ENCODE data around the gene LRRC74A.
"Not testable (repeated sequence)": the region's sequence is repeated elsewhere in the genome, so short reads cannot be mapped to it uniquely, and the experiment has no call there.

LRRC74A gene

DNA sequence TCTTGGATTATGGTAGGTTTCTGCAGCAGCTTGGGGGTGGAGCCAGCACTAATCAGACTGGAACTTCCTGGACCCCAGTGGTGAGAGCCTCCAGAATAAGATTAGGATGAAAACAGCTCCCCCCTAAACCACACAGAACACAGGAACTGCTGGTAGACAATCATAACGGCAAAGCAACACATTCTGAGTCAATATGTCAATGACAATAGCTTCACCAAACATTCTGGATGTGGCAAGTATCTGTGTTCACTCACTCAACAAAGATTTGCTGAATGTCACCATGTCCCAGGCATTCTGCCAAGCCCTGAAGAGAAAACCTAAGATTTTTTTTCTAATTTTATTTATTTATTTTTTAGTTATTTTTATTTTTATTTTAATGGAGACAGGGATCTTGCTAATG is 65.2 kb downstream of the LRRC74A start:
- DNase-seq (ENCODE audit: low read depth), result peak; percentile 12

DNA sequence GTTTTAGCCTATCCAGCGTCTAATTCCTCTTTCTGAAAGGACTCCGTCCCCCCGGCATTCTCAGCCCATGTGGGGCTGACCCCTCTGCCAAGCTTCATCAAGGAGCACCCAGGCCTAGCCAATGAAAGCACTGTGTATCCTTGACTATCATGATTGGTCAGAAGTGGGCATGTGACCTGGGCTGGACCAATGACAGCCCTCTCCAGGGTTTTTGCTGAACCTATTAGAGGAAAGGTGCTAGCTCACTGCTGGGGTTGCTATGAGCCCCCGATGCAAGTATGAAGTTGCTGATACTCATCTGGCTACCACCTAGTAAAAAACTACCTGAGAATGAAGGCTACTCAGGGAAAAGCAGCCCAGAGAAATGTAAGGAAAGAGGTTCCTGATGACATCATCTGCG is 68.1 kb downstream of the LRRC74A start:
- no peak for DNase-seq (ENCODE audit: low read depth)

DNA sequence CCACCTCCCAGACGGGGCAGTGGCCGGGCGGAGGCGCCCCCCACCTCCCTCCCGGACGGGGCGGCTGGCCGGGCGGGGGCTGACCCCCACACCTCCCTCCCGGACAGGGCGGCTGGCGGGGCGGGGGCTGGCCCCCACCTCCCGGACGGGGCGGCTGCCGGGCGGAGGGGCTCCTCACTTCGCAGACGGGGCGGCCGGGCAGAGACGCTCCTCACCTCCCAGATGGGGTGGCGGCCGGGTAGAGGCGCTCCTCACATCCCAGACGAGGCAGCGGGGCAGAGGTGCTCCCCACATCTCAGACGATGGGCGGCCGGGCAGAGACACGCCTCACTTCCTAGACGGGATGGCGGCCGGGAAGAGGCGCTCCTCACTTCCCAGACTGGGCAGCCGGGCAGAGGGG is 71.8 kb downstream of the LRRC74A start:
- DNase-seq (ENCODE audit: low read depth), result not testable (repeated sequence)

DNA sequence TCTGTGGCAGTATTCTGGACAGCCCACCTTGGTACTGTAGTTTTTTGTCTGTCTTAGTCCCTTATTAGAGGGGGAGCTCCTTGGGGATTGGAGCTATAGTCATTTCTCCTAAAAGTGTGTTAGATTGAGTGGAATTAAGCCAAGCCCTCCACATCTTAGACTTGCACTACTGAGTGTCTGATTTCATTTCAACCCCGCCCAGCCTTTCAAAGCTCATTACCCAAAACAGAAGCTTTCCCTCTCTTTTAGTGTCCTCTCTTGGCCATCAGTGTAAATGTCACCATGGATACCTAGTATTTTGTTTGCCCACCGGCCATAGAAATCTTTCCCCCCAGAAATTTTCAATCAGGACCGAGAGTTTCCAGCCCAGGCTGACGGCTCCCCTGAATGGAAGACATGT is 74.5 kb downstream of the LRRC74A start:
- no peak for DNase-seq (ENCODE audit: low read depth)

DNA sequence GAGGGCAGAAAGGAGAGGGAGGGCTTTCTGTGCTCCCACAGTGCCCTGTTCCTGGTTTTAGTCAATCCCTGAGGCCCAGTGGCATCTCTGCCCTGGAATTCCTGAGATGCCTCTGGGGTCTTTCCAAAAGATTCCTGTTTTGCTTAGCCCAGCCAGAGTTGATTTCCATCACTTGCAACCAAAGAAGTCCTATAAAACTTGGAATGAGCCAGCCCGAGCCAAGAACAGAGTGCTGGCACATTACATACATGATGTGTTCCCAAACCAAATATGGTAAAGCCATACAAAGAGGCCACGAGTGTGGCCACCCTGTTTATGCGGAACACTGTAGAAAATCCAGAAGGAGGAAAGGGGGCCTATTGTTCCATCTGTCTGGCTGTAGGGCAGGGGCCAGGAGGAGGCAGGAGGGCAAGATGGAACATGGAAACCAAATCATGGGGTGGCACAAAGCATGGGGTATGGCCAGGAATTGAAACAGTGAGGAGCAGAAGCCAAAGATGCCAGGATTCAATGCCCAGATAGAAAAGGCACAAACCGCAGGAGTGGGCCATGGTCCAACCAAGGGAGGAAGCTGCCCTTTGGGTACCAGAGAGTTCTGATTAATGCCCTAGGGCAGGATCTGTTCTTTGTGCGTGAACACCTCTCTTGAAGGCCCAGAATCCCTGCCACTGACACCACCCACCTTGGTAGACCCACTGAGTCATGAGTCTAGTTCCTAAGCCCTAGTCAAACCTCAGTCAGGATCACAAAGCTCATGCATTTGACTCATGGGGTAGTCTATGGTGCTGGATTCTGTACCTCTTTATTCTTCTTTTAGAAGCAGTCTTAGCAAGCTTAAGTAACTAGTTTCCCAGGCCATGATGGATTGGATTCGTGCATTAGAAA is 75.2 kb downstream of the LRRC74A start:
- no peak for DNase-seq (ENCODE audit: low read depth)

DNA sequence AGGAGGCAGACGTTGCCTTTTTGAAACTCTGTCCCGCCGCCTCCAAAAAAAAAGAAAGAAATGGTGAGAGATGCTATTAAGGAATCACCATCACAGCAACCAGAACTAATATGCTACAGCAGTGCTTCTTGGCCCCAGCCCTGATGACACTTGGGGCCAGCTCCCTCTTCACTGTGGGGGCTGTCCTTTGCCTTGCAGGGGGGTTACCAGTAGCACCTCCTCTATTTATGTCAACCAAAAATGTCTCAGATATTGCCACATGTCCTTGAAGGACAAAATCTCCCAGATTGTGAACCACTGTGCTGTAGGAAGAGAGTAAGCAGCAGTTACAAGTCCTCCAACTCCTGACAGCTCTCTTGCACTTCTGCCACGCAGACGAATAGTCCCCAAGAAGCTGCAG is 76.4 kb downstream of the LRRC74A start:
- no peak for DNase-seq (ENCODE audit: low read depth)

DNA sequence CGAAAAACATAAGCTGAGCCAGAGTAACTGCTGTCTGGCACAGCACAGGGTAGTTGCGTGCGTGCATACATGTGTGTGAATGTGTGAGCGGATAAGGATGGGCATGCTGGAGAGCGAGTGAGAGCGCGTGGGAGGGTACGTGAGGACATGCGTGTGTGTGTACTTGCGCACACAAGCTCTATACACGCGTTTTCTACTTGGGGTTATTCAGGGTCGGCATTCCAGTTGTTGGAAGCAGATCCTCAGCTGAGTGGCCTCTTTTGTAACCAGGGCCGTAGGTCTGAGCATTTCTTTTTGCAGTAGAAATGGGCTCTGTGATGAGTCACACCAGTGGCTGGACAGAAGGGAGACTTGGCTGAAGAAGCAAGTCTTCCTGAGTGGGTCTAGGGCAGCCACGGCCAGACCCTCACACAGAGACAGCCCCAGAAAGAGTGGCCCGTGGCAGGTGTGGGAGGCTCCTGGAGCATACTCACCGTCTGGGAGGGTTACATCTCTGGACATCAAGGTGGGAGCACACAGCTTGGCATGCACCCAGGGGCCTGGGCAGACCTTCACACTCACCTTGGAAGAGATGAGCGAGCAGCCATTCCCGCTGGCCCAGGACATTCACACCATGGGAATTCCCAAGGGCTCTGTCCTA is 78.0 kb downstream of the LRRC74A start:
- DNase-seq (ENCODE audit: low read depth), result peak; percentile 89

DNA sequence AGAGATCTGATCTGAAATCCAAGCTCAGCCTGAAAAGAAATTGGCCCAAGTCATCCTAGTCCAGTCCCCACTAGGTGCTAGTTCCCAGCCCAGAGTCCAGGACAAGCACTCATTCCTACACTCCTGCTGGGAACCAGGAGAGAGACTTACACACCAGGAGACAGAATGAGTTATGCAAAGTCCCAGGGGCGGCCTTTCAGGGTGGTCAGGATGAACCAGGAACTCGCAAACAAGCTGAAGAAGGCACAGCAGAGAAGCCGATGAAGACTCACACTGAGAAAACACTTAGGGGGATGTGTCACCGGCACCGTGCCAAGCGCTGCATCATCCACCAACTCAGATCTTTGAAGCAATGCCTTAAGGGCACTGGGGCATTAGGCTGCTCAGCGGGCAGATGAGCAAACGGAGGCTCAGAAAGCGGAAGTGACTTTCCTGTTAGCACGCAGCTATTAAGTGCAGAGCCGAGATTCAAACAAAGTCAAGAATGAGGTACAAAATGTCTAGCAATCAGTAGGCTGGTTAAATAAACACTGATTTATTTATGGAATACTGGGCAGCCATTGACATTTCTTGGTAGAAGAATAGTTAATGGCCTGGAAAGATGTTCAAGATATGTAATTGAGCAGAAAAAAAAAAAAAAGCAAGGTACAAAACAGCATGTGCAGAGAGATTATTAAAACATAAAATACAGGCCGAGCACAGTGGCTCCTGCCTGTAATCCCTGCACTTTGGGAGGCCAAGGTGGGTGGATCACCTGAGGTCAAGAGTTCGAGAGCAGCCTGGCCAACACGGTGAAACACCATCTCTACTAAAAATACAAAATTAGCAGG is 78.7 kb downstream of the LRRC74A start:
- DNase-seq (ENCODE audit: low read depth), result peak; percentile 99

DNA sequence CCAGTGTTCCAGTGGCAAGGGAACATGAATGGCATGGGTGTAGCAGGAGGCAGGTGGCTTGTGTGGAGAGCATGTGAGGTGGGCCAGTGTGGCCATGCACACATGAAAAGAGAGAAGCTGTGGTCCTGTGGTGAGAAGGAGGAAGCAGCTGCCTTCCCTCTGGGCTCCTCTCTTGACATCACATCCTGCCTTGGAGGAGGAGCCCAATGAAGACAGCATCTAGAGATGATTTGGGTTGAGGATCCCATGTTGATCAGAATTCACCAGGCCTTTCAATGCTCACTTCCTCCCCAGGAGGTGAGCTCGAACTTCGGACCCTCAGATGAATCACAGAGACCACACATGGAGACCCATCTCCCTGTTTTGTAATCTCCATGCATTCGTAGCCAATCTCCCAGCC is 82.6 kb downstream of the LRRC74A start:
- DNase-seq (ENCODE audit: low read depth), result no peak

DNA sequence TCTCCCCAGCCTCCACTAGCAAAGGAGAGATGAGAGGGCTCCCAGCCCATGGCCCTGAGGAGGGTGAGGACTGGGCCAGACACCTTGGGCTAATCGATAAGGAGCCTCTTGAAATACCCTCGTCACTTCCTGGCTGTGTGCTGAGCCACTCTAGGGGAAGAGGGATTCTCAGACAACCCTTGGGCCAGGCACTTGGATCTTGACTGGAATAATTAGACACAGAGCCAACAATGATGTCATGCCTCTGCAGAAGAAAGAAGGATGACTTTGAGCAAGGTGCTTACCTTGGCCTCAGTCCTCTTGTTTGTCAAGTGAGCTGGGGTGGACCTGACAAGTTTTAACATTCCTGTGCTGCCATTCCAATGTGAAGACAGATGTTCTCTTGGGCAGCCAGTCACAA is 83.1 kb downstream of the LRRC74A start:
- no peak for DNase-seq (ENCODE audit: low read depth)

DNA sequence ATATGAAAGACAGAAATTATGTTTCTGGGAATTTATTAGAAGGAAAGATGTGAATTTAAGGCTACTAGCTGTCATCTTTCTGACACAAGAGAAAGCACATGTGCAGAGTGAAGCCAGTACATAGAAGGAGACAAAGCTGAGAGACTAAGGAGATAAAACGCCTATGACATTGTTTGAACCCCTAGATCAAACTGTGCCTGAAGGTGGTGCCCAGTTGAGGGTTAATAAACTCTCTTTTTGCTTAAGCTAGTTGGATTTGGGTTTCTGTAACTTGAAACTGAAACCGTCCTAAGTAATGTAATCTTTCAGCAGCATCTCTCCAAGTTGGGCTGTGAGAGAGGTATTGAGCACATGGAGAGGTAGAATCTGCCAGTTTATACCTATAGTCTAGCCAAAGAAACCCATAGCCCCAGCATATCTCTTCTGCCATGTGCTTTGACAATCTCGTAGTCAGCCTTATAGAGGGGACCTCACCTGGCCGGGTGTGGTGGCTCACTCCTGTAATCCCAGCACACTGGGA is 84.2 kb downstream of the LRRC74A start:
- no peak for DNase-seq (ENCODE audit: low read depth)

DNA sequence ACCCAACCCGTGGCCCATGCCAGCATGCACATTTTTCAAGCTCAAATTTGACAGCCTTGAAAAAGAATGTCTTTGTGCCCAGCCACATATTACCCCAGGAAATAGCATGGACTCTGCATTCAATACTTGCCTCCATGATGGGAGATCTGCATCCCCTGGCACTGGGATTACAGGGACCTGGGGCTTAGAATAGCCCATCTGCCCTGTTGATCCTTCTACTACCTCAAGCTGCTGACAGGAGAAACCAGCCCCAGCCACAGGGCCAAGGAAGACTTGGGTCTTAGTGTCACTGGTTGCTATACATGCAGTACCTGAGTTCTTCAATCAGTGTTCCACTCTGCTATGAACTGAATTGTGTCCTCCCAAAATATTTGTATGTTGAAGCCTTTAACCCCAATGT is 85.3 kb downstream of the LRRC74A start:
- no peak for DNase-seq (ENCODE audit: low read depth)

DNA sequence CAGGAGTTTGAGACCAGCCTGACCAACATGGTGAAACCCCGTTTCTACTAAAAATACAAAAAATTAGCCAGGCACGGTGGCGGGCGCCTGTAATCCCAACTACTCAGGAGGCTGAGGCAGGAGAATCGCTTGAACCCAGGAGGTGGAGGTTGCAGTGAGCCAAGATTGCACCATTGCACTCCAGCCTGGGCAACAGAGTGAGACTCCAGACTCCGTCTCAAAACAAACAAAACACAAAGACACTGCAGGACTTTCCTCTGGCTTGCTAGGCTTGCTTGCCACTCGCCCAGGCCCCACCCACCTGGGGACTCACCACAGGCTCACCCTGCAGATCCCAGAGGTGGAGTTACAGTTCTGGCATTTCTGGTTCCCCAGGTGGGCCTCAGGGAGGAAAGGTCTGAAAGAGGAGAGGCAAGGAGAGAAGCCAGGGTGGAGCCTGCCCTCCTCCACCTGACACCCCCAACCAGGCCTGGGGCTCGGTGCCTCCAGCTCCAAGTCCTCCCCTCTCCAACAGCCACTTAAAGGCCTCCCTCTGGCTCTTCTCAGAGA is 88.4 kb downstream of the LRRC74A start:
- DNase-seq (ENCODE audit: low read depth), result not testable (repeated sequence)

DNA sequence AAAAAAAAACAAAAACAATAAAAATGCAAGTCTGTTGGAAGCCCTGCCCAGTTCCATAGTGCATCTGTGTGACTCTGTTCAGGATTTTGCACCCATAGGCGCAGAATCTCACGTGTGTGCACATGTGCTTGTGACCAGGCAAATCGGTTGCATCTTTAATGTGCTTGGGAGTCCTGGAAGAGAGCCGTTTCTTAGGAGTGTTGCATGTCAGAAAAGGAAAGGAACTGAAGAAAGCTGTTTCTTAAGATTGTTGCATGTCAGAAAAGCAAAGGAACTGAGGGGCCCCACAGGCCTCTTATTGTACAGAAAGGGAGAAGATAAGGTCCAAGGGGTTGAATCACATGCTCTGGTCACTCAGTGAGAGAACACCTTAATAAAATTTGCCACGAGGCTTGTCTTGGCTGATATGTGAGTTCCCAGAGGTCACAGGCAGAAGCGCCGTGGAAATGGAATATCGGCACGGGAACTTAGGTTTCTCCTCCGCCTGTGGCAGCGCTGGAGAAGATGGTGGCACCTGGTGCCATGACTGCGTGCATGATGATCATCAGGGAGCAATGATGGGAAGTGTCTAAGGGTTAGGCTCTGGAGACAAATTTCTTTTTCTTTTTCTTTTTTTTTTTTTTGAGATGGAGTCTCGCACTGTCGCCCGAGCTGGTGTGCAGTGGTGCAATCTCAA is 90.0 kb downstream of the LRRC74A start:
- no peak for DNase-seq (ENCODE audit: low read depth)

DNA sequence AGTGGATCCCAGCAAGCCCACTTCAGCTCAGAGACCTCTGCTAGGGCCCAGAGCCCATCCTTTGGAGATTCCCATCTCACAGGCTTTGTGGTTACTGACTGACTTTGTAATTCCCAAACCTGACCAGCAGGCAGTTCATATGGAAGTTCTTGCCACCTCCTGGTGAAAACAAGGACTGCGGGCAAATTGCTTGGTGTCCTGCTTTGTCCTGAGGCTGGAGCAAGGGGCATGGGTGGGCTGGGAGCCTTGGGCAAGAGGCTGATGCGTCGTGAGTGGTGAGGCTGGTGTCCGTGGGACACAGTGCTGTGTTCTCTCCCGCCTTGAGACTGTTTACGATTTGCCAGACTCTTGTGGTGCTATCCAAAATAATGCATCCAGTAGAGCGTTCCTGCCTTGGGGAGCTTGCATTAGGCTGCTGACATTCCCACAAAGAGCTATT is 91.0 kb downstream of the LRRC74A start:
- peak; percentile 89 for DNase-seq (ENCODE audit: low read depth)

DNA sequence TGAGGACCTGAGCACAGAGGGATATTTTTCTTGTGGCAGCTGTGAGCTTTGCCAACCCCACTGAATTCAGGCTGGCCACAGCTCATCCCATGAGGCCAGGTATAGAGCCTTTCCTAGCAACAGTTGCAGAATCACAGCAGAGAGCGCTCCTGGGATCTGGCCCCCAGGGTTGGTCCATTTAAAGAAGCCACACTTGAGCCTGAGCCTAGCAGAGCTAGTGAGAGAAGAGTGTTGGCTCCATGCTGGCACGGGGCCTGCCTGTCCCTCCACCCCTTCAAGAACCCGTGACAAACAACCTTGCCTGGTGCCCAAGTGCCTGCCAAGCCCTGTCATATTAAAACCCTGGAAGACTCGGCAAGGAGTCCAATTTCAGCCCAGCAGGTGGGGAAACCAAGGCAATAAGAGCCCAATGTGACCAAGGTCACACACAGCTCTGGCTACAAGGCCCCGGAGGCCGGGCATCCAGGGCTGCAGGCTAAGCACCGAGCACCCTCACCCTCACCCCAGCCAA is 91.6 kb downstream of the LRRC74A start:
- no peak for DNase-seq (ENCODE audit: low read depth)

DNA sequence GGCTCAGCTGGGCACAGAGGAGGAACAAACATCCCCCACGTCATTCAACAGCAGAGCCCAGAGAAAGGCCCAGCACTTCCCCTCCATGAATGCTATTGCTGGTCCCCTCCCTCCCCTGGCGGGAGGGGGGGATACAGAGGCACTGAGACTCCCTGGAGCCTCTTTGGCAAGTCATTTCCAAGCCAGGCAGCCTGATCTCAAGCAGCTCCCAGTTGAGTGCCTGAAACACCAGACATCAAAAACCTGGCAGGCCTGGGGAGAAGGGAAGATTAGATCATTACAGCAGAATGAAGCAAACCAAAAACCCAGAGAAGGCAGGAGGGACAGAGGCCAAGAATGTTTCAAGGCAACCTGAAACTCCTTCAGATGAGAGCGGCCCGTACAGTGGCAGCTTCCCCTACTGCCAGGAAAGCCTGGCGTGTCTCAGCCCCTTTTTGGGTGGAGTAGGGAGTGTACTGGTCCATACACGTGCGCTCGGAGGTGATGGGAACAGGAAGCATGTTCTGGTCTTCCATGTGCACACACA is 92.1 kb downstream of the LRRC74A start:
- DNase-seq (ENCODE audit: low read depth), result no peak

DNA sequence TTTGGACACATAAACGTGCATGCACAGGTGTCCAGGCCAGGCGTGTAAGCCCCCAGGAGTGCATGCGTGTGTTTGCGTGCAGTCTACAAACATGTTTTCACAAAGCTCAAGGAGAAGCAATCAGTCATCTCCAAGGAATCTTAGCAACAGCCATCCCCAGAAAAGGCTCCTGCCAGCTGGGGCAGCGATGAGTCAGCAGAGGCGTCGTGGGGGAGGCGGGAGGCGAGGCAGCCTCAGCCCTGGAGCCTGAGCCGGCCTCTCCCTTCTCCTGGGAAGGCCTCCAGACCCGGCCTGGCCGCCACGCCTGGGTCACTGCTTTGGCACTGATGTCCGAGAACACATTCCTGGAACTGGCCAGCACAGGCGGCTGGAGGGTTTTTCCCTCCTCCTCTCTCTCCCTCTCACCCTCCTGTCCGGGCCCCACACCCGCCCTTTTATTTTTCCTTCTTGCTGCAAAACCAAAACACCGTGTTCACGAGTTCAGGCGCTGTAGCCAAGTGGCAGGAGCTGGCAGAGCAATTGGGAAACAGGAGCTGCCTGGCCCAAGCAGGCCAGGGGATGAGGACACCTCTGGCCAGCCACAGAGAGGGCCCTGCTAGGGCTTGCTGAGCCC is 92.7 kb downstream of the LRRC74A start:
- DNase-seq (ENCODE audit: low read depth), result peak; percentile 98

Measured in ELR (cell line).